Left lung (tissue), 10 donors: ENCODE measurements around the gene NFATC1. TPM values are rescaled to one million over a fixed set of nuclear protein-coding genes. Genes with fewer than 3 reads are reported as not detected.

ENCODE experiments used
- ATAC-seq: fragments of 200-7000 bp; cut with Tn5 transposase; one replicate; pipeline ENCODE4 v1.9.1; 2020; ENCODE audit warnings: moderate library complexity
- DNase-seq, 4 donors: peaks; one replicate each; pipeline ENCODE4 v3.0.0-alpha.2; 2013 to 2020
- H3K27ac ChIP-seq, 2 donors: fragments of 200-600 bp; sonication (generic) in 1 of 2; one replicate each; pipeline versions ENCODE4 v1.5.0 to v1.8.0; 2020 to 2021
- H3K27me3 ChIP-seq, 2 donors: fragments of 200-600 bp; sonication (generic) in 1 of 2; one replicate each; pipeline versions ENCODE4 v1.5.0 to v1.8.0; 2020 to 2021
- H3K36me3 ChIP-seq, 2 donors: fragments of 200-600 bp; sonication (generic) in 1 of 2; one replicate each; pipeline versions ENCODE4 v1.5.0 to v1.8.0; 2020 to 2021
- H3K4me1 ChIP-seq, 2 donors: fragments of 200-600 bp; one replicate each; pipeline ENCODE4 v1.8.0; 2021
- H3K4me3 ChIP-seq, 2 donors: fragments of 200-600 bp; sonication (generic) in 1 of 2; one replicate each; pipeline versions ENCODE4 v1.5.0 to v1.8.0; 2020 to 2021; ENCODE audit warnings: mild to moderate bottlenecking in 1 of 2
- H3K9me3 ChIP-seq, 2 donors: fragments of 200-600 bp; sonication (generic) in 1 of 2; one replicate each; pipeline versions ENCODE4 v1.5.0 to v1.8.0; 2020 to 2021
- intact Hi-C, 2 donors: fragments of 100-400 bp; cut with DNase I; formaldehyde crosslinking; loops; one replicate each; pipeline versions ENCODE4 v1.11.2 to v1.14.2; 2022
- polyA plus RNA-seq, 6 donors: library from polyadenylated mRNA; unstranded; fragments of 120-200 nt; gene quantifications; one replicate each; pipeline ENCODE4 v1.2.1, GENCODE V29; 2013; ENCODE audit not compliant: insufficient read length in 6 of 6
- total RNA-seq, 2 donors: library from RNA; stranded (reverse); fragmentation: NEBNext Ultra II Directional; extraction: Animal tissue kit (Norgen Biotek cat#: 25700); gene quantifications; one replicate each; pipeline ENCODE4 v1.2.1, GENCODE V29; 2021
- TF ChIP-seq, protein P1 (sequence below), 2 donors: fragments of 200-600 bp; sonication (generic) in 1 of 2; IDR thresholded peaks; one replicate each; pipeline versions ENCODE4 v1.5.0 to v1.8.0; 2021; ENCODE audit warnings: antibody characterized with exemption in 2 of 2
- donor health status: DM: no; HTN: yes; CAD: no.
- donor health status: DM: no; HTN: no; CAD: no.

Gene NFATC1
- total and polyA plus RNA-seq, 8 donors = 6.5 to 17.1 (median 8.0) TPM

DNA sequence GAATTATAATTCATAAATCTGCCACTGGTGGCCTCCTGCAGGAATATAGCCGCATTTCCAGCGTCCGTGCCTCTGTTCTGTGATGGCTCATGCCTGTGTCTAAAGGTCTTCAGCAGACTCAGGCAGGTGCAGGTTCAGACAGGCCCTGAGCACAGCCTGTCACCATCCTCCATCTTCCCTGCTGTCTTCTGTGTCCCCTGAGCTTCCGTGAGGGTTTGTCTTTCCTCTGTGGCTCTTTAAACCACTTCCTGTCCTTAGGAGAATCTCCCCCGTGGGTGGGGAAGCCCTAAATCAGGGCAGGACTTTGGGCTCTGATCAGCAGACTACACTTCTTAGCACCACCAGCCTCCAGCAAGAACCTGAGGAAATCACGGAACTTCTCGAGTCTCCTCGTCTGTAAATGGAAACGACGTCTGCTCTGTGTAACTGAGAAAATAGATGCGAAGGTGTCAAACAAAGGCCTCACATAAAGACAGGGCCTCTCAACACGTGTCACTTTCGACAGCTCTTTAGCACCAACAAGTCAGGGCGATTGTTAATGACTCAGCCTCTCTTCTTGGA, 24.1 kb upstream of the NFATC1 start:
- H3K9me3 ChIP-seq = no peaks in the 10 kb centered on the region
- no peak overlapping the region for H3K4me3 ChIP-seq
- peaks cover 0 to 44% of the 10 kb centered on the region in 2 donors for H3K36me3 ChIP-seq
- ATAC-seq = no peak
- intact Hi-C loops = no loop called here
- TF ChIP-seq, protein P1, sequence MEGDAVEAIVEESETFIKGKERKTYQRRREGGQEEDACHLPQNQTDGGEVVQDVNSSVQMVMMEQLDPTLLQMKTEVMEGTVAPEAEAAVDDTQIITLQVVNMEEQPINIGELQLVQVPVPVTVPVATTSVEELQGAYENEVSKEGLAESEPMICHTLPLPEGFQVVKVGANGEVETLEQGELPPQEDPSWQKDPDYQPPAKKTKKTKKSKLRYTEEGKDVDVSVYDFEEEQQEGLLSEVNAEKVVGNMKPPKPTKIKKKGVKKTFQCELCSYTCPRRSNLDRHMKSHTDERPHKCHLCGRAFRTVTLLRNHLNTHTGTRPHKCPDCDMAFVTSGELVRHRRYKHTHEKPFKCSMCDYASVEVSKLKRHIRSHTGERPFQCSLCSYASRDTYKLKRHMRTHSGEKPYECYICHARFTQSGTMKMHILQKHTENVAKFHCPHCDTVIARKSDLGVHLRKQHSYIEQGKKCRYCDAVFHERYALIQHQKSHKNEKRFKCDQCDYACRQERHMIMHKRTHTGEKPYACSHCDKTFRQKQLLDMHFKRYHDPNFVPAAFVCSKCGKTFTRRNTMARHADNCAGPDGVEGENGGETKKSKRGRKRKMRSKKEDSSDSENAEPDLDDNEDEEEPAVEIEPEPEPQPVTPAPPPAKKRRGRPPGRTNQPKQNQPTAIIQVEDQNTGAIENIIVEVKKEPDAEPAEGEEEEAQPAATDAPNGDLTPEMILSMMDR (IDR thresholded peaks at IDR 0.05) = no peak
- DNase-seq = no peak
- no peaks in the 10 kb centered on the region for H3K4me1 ChIP-seq
- no peak overlapping the region for H3K27ac ChIP-seq
- no peaks in the 10 kb centered on the region for H3K27me3 ChIP-seq

DNA sequence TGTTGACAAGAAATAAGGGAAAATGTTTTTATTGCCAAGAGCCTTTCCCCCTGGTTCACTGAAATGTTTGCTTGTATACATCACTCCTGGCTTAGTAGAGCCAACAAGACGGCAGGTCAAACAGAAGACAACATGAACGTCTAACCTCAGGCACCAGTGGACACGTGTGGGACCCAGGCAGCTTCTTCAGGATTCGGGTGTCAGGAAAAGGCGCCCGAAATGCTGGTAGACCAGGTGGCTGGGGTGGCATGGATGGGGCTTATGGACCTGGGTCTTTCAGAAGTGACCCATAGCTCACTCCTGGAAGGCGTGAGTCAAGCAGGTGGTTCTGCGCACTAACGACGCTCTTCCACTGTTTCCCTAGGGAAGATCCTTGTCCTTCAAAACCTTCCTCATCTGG, 23.3 kb upstream of the NFATC1 start:
- DNase-seq = no peak
- Histone ChIP-seq H3K27me3 (no peaks in the 10 kb centered on the region), H3K9me3 (no peaks in the 10 kb centered on the region), H3K4me3 (no peak overlapping the region), H3K36me3 (peaks cover 0 to 52% of the 10 kb centered on the region in 2 donors), H3K27ac (no peak overlapping the region), H3K4me1 (no peaks in the 10 kb centered on the region)
- no peak for ATAC-seq
- intact Hi-C loops = no loop called here
- TF ChIP-seq, protein P1 (IDR thresholded peaks at IDR 0.05) = no peak

DNA sequence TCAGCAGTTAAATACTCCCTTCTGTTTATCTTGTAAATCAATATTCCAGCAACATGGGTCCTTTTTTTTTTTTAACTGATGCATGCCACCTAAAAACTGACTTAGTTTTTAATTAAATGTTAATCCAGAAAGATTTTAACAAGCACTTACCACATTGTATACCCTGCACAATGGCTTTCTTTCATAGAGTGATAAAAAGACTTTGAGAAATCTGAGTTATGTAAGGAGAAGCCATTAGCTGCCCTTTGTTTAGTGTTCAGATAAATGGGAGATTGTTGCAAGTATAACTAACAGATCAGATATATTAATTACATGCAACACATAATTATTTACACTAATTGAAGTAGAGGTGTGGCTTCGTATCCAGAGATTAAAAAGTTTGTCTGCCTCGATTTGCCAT, 22.7 kb upstream of the NFATC1 start:
- TF ChIP-seq, protein P1 (IDR thresholded peaks at IDR 0.05) = no peak
- Histone ChIP-seq H3K36me3 (peaks cover 0 to 53% of the 10 kb centered on the region in 2 donors), H3K9me3 (no peaks in the 10 kb centered on the region), H3K27ac (no peak overlapping the region), H3K4me1 (no peaks in the 10 kb centered on the region), H3K27me3 (no peaks in the 10 kb centered on the region), H3K4me3 (no peak overlapping the region)
- intact Hi-C loops = no loop called here
- ATAC-seq (no peak), DNase-seq (no peak)

DNA sequence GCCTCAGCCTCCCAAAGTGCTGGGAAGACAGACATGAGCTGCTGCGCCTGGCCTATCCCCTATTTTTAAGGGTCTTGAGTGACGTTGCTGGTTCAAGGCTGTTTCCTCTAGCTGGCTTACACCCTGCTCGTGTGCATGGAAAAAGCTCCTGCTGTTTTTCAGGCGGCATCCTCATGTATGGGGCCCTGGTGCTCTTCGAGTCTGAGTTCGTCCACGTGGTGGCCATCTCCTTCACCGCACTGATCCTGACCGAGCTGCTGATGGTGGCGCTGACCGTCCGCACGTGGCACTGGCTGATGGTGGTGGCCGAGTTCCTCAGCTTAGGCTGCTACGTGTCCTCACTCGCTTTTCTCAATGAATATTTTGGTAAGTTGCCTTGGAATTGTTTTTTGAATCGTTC, 22.0 kb upstream of the NFATC1 start:
- no peak for ATAC-seq
- Histone ChIP-seq H3K27ac (no peak overlapping the region), H3K9me3 (no peaks in the 10 kb centered on the region), H3K4me3 (no peak overlapping the region), H3K36me3 (peaks cover 0 to 60% of the 10 kb centered on the region in 2 donors), H3K4me1 (peaks cover 0 to 1% of the 10 kb centered on the region in 2 donors), H3K27me3 (no peaks in the 10 kb centered on the region)
- DNase-seq = no peak
- intact Hi-C loops = no loop called here
- TF ChIP-seq, protein P1 (IDR thresholded peaks at IDR 0.05) = no peak

DNA sequence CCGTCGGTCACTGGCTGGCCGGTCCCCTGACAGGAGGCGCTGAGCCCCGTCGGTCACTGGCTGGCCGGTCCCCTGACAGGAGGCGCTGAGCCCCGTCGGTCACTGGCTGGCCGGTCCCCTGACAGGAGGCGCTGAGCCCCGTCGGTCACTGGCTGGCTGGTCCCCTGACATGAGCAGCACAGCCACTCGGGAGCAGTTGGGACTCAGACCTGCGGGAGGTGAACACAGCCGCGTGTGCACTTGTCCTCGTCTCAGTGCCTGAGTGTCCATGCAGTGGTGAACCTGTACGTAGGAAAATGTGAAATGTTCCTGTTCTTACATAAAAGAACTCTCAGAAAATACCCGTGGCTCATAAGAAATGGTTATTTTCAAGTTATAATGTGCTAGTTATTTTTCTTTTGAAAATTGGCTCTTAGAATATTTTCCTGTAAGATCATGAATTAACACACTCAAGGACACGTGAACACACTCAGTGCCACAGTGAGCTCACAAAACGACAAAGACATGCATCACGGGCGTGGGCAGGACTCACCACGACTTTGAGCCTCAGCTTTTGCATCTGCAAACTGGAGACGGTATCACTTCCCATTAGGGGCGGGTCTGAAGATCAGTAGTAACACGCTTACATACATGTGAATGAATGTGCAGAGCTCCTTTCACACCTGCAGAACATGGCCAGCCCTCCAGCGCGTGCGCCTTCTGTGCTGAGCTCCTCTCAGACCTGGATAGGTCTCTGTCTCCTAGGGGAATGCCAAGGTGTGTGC, 21.1 kb upstream of the NFATC1 start:
- no peak overlapping the region for H3K4me3 ChIP-seq
- no peak overlapping the region for H3K27ac ChIP-seq
- peaks cover 0 to 60% of the 10 kb centered on the region in 2 donors for H3K36me3 ChIP-seq
- no peaks in the 10 kb centered on the region for H3K27me3 ChIP-seq
- TF ChIP-seq, protein P1 (IDR thresholded peaks at IDR 0.05) = no peak
- H3K4me1 ChIP-seq = peaks cover 0 to 8% of the 10 kb centered on the region in 2 donors
- intact Hi-C loops = no loop called here
- H3K9me3 ChIP-seq = no peaks in the 10 kb centered on the region
- DNase-seq (no peak), ATAC-seq (no peak)
